Testis (tissue), 3 donors: Measurements from ENCODE around the gene ADAM15. TPM values are rescaled to one million over a fixed set of nuclear protein-coding genes. Genes with fewer than 3 reads are reported as not detected.

ENCODE experiments used
- DNase-seq: peaks from one replicate; pipeline ENCODE4 v3.0.0-alpha.2; 2019
- H3K27ac ChIP-seq, 2 donors: fragments of 200-600 bp; sonication (generic); one replicate each; pipeline ENCODE4 v1.5.1; 2019
- H3K27me3 ChIP-seq: fragments of 200-600 bp; sonication (generic); one replicate; pipeline ENCODE4 v1.5.1; 2019
- H3K36me3 ChIP-seq: fragments of 200-600 bp; sonication (generic); one replicate; pipeline ENCODE4 v1.5.1; 2017; ENCODE audit warnings: low read depth; ENCODE audit errors: missing control alignments
- H3K4me1 ChIP-seq: fragments of 200-600 bp; sonication (generic); one replicate; pipeline ENCODE4 v1.5.1; 2019
- H3K4me3 ChIP-seq, 2 donors: fragments of 200-600 bp; sonication (generic); one replicate each; pipeline ENCODE4 v1.5.1; 2017 to 2019
- H3K9me3 ChIP-seq: fragments of 200-600 bp; sonication (generic); one replicate; pipeline ENCODE4 v1.5.1; 2017
- CTCF ChIP-seq, 3 experiments: fragments of 450-650 bp in 2 of 3; fragments of 200-600 bp in 1 of 3; sonication (generic) in 1 of 3; IDR thresholded peaks; one replicate each; pipeline ENCODE4 v1.5.1; 2016 to 2019; ENCODE audit warnings: antibody characterized with exemption in 3 of 3, mild to moderate bottlenecking in 2 of 3, moderate library complexity in 1 of 3
- POLR2A ChIP-seq: fragments of 450-650 bp; IDR thresholded peaks from one replicate; pipeline ENCODE4 v1.6.1; 2017; ENCODE audit warnings: antibody characterized with exemption, mild to moderate bottlenecking, moderate library complexity
- WGBS, 2 donors: methylation state at CpG; one replicate each; pipeline ENCODE4 v1.1.5; 2018; 5-methylcytosine and 5-hydroxymethylcytosine counted together
- intact Hi-C: fragments of 100-400 bp; cut with DNase I; formaldehyde crosslinking; loops from one replicate; pipeline ENCODE4 v1.15.1; 2023; ENCODE audit warnings: low total_unique reads
- polyA plus RNA-seq: library from polyadenylated mRNA; stranded (reverse); fragments of 350-450 nt; fragmentation: Illumina TruSeq; extraction: RNeasy Lipid Tissue Mini Kit (QIAGEN cat#74804); gene quantifications from one replicate; pipeline ENCODE4 v1.2.3, GENCODE V29; 2014; ENCODE audit warnings: low read depth, low replicate concordance; ENCODE audit not compliant: insufficient read depth
- total RNA-seq, 2 donors: library from RNA; depleted of rRNA; stranded (reverse); fragments of >200 nt; gene quantifications; one replicate each; pipeline ENCODE4 v1.2.3, GENCODE V29; 2016

The ADAM15 gene
- total and polyA plus RNA-seq, 3 donors from 2014 or later = 30.7 to 42.6 (median 34.5) TPM

DNA sequence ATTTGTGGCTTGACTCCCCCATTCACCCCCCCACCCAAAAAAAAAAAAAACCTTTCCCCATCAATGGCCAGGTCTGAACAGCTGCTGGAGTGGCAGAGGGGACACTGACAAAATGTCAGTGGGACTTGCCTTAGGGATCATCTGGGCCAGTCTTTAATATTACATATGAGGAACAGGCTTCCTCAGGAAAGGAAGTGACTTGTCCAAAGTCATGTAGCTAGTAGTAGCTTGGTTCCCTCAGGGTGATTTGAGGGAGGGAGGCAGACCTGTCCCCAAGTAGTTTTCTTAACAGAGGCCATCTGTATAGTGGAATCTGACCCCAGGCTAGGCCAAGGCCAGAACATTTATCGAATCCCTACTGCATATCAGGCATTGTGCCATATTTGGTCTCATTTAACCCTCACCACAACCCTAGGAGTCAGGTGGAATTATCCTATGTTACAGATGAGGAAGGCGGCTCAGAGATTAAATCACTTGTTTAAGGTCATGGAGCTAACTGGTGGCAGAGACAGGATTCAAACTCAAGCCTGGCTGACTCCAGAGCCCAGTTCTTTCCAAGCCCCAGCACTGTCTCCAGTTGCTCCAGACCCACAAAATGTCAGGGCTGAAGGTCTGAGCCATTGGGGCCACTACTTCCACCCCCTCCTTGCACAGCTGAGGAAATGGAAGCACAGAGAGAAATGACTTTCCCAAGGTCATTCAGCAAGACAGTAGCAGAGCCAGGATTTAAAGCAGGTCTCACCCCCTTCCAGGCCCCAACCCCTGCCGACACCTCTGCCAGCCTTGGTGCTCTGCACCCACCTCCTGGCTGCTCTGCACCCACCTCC lies 38.1 kb upstream of the ADAM15 start:
- H3K4me3 ChIP-seq = no peak overlapping the region
- DNase-seq = no peak

DNA sequence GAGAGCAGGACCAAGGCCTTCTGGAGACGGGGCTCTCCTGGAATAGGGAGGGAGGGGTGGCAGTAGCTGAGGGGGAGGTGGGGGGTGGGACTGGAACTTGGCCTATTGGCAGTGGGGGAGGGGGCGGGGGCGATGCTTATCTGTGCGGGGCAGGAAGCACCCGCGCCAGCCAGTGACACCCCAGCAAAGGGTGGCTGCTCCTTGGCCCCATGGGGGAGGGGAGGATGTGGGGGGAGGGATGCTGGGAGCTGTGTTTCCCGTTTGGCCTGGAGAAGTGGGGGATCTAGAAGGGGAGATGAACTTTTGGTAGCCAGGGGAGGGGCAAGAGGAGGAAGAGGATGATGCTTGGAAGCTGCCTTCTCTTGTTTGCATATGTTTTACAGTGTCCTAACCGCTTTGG lies 37.5 kb upstream of the ADAM15 start:
- WGBS, 2 donors = 54 to 65% methylated on average over 7 to 8 of the region's 8 CpGs
- peaks cover 31% of the 10 kb centered on the region for H3K4me1 ChIP-seq
- no peak for DNase-seq
- TF ChIP-seq CTCF (IDR thresholded peaks at IDR 0.05) (no peak), POLR2A (no peak)
- no peaks in the 10 kb centered on the region for H3K36me3 ChIP-seq
- H3K4me3 ChIP-seq = no peak overlapping the region
- no peaks in the 10 kb centered on the region for H3K27me3 ChIP-seq
- intact Hi-C loops = no loop called here
- no peaks in the 10 kb centered on the region for H3K9me3 ChIP-seq
- no peak overlapping the region for H3K27ac ChIP-seq

More for the DNA sequence above, 38.1 kb upstream of the ADAM15 start:
- intact Hi-C loops = no loop called here
- peaks cover 33% of the 10 kb centered on the region for H3K4me1 ChIP-seq
- WGBS, 2 donors = 61 to 73% methylated on average over 3 of the region's 3 CpGs
- no peak for TF ChIP-seq CTCF (IDR thresholded peaks at IDR 0.05)
- TF ChIP-seq POLR2A = no peak
- H3K27me3 ChIP-seq = no peaks in the 10 kb centered on the region
- H3K36me3 ChIP-seq = no peaks in the 10 kb centered on the region
- H3K9me3 ChIP-seq = no peaks in the 10 kb centered on the region
- H3K27ac ChIP-seq = no peak overlapping the region

GRCh38 chr1:155014709-155015508 lies 36.2 kb upstream of the ADAM15 start:
- H3K27me3 ChIP-seq = no peaks in the 10 kb centered on the region
- no peak overlapping the region for H3K27ac ChIP-seq
- H3K9me3 ChIP-seq = no peaks in the 10 kb centered on the region
- TF ChIP-seq POLR2A (no peak), CTCF (IDR thresholded peaks at IDR 0.05) (no peak)
- H3K36me3 ChIP-seq = no peaks in the 10 kb centered on the region
- no peak for DNase-seq
- no peak overlapping the region for H3K4me3 ChIP-seq
- 93 to 97% methylated on average over 6 to 31 of the region's 31 CpGs for WGBS, 2 donors
- intact Hi-C loops = no loop called here
- H3K4me1 ChIP-seq = peaks cover 31% of the 10 kb centered on the region

- Histone ChIP-seq H3K27me3 (no peaks in the 10 kb centered on the region), H3K36me3 (no peaks in the 10 kb centered on the region), H3K9me3 (no peaks in the 10 kb centered on the region), H3K27ac (no peak overlapping the region), H3K4me1 (peaks cover 29% of the 10 kb centered on the region), H3K4me3 (no peak overlapping the region)
- intact Hi-C loops = no loop called here
- 84 to 90% methylated on average over 9 to 16 of the region's 16 CpGs for WGBS, 2 donors
- no peak for DNase-seq
- TF ChIP-seq CTCF (IDR thresholded peaks at IDR 0.05) = no peak
- TF ChIP-seq POLR2A = no peak
These were observed 35.4 kb upstream of the ADAM15 start for GRCh38 chr1:155015527-155016230.
